NB4 (cell line): ENCODE results near the gene ZNF689.

Source experiments
- DNase-seq: peaks from one replicate; pipeline ENCODE4 v3.0.0; 2010; ENCODE audit warnings: low read depth
- H3K4me3 ChIP-seq: one replicate; pipeline ENCODE4 v1.5.1; 2011; ENCODE audit warnings: mild to moderate bottlenecking, low read depth, low read length, moderate library complexity
- MAX ChIP-seq: IDR thresholded peaks from 2 replicates; pipeline ENCODE4 v1.6.1; 2011; ENCODE audit warnings: low read depth, low read length
- MYC ChIP-seq: IDR thresholded peaks from 2 replicates; pipeline ENCODE4 v1.6.1; 2011; ENCODE audit warnings: low read depth, low read length
- POLR2A ChIP-seq: IDR thresholded peaks from 2 replicates; pipeline ENCODE4 v1.6.1; 2011; ENCODE audit warnings: mild to moderate bottlenecking; ENCODE audit not compliant: insufficient read length; ENCODE audit errors: extremely low read depth
- TF ChIP-seq, protein P1 (sequence below): IDR thresholded peaks from one replicate; pipeline ENCODE4 v1.5.1; 2012; ENCODE audit warnings: low read depth, low read length

ZNF689 gene

GRCh38 chr16:30626236-30626635 is 16.0 kb upstream of the ZNF689 start:
- H3K4me3 ChIP-seq: no peak overlapping the region
- TF ChIP-seq MYC (no peak), POLR2A (no peak), MAX (no peak)
- TF ChIP-seq, protein P1, sequence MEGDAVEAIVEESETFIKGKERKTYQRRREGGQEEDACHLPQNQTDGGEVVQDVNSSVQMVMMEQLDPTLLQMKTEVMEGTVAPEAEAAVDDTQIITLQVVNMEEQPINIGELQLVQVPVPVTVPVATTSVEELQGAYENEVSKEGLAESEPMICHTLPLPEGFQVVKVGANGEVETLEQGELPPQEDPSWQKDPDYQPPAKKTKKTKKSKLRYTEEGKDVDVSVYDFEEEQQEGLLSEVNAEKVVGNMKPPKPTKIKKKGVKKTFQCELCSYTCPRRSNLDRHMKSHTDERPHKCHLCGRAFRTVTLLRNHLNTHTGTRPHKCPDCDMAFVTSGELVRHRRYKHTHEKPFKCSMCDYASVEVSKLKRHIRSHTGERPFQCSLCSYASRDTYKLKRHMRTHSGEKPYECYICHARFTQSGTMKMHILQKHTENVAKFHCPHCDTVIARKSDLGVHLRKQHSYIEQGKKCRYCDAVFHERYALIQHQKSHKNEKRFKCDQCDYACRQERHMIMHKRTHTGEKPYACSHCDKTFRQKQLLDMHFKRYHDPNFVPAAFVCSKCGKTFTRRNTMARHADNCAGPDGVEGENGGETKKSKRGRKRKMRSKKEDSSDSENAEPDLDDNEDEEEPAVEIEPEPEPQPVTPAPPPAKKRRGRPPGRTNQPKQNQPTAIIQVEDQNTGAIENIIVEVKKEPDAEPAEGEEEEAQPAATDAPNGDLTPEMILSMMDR: no peak
- no peak for DNase-seq

DNA sequence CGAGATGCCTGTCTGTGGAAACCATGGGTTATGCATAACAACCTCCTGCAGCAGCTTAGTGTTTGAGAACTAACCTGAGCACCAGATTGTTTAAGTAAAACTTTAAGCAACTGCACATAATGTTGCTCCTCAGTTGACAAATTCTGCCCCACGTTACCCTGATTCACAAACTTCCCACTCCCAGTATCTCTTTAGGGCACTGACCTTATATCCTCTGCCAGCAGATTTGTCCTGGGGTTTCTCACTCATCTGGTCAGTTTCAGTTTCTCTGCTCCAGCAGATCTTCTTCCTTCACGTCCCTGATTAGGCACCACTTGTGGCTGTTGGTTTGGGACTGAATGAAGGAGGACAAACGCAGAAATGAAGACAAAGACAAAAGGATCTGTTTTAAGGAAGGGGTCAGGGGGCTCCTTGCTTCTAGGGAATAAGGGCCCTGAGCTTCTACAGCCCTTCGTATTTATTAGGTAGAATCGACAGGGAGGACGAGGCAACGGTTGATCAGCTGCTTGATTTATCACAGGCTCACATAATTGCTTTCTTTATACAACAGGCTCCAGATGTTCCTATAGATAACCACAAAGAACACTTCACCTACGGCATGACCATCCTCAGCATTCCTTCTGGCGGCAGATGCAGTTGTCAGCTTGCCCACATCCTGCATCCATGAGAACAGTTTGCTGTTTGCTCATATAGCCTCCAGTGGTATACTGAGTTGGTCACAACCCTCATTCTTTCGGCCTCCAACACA is 13.5 kb upstream of the ZNF689 start:
- no peak overlapping the region for H3K4me3 ChIP-seq
- DNase-seq: no peak
- no peak for TF ChIP-seq POLR2A

GRCh38 chr16:30622455-30623032 is 12.4 kb upstream of the ZNF689 start:
- no peak overlapping the region for H3K4me3 ChIP-seq
- no peak for DNase-seq
- TF ChIP-seq MYC (no peak), POLR2A (no peak), MAX (no peak)
- TF ChIP-seq, protein P1: no peak

DNA sequence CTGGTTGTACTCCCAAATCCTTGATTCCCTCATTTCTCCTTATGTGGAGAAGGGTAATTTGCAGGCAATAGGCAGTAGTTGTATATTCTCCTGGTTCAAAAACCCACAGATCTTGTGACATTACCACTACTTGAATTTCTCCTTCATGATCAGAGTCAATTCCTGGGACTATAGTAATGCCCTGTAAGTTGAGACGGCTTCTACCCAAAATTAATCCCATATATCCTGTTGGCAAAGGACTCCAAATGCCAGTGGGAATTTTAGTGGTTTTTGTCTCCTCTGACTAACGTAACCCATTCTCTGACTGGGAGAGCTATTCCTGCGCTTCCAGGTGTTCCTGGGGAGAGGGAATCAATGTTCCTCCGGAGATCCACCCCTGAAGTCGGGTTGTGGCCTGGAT is 11.6 kb upstream of the ZNF689 start:
- DNase-seq: no peak
- H3K4me3 ChIP-seq: no peak overlapping the region
- TF ChIP-seq MYC: no peak
- TF ChIP-seq, protein P1: no peak
- no peak for TF ChIP-seq POLR2A
- TF ChIP-seq MAX: no peak

GRCh38 chr16:30620169-30620568 is 10.0 kb upstream of the ZNF689 start:
- no peak for DNase-seq
- no peak overlapping the region for H3K4me3 ChIP-seq

DNA sequence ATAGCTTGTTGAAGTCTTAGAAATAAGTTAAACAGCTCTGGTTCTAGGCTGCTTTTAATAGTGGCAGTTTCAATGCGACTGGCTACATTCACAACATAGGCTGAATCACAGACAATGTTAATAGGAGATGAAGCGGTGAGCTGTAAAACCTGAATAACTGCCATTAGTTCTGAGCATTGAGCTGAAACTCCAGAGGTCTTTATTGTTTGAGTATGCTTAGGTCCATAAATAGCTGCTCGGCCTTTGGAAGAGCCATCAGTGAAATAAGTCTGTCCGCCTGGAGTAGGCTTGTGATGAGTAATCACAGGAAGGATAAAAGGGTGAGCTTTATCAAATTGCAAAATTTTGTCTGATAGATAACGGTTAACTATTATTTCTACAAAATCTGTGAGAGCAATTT is 9.4 kb upstream of the ZNF689 start:
- no peak for TF ChIP-seq MYC
- TF ChIP-seq POLR2A: no peak
- TF ChIP-seq MAX: no peak
- no peak for DNase-seq
- H3K4me3 ChIP-seq: no peak overlapping the region

More at GRCh38 chr16:30620169-30620568, 10.0 kb upstream of the ZNF689 start:
- no peak for TF ChIP-seq POLR2A
- TF ChIP-seq MYC: no peak
- TF ChIP-seq, protein P1: no peak
- TF ChIP-seq MAX: no peak
